CD14-positive monocyte (primary cell): ENCODE data around the gene ESRP2. TPM values are rescaled to one million over a fixed set of nuclear protein-coding genes. Genes with fewer than 3 reads are reported as not detected.

Experiments used
- DNase-seq, 3 donors: peaks; one replicate each; pipeline ENCODE4 v3.0.0-alpha.2; 2011 to 2022
- H2AFZ ChIP-seq: 2 replicates; pipeline ENCODE4 v1.6.0; 2012; ENCODE audit warnings: mild to moderate bottlenecking, low read depth, low read length, inconsistent platforms; ENCODE audit not compliant: insufficient read depth, poor library complexity, severe bottlenecking
- H3K27ac ChIP-seq, 2 donors: 1 replicate in 1 of 2; 2 replicates in 1 of 2; pipeline ENCODE4 v1.5.1; 2012 to 2013; ENCODE audit warnings: low read length in 2 of 2, control low read depth in 1 of 2, inconsistent platforms in 1 of 2, low read depth in 1 of 2, mild to moderate bottlenecking in 1 of 2
- H3K27me3 ChIP-seq, 2 donors: one replicate each; pipeline versions ENCODE4 v1.6.0 to v1.6.1; 2011 to 2013; ENCODE audit warnings: low read length in 2 of 2; ENCODE audit not compliant: control insufficient read depth in 2 of 2, insufficient read depth in 2 of 2
- H3K36me3 ChIP-seq, 2 donors: replicated peaks in 1 of 2; 1 replicate in 1 of 2; 2 replicates in 1 of 2; pipeline versions ENCODE4 v1.5.1 to v1.6.1; 2012 to 2013; ENCODE audit warnings: low read length in 2 of 2, control low read depth in 1 of 2, inconsistent platforms in 1 of 2, mild to moderate bottlenecking in 1 of 2; ENCODE audit not compliant: insufficient read depth in 2 of 2, control insufficient read depth in 1 of 2
- H3K4me1 ChIP-seq, 2 donors: 1 replicate in 1 of 2; 2 replicates in 1 of 2; pipeline versions ENCODE4 v1.5.1 to v1.6.1; 2012 to 2013; ENCODE audit warnings: low read length in 2 of 2, control low read depth in 1 of 2, inconsistent platforms in 1 of 2, mild to moderate bottlenecking in 1 of 2, moderate library complexity in 1 of 2; ENCODE audit not compliant: insufficient read depth in 2 of 2, control insufficient read depth in 1 of 2
- H3K4me2 ChIP-seq: replicated peaks from 2 replicates; pipeline ENCODE3; 2012; ENCODE audit warnings: low read length, moderate library complexity, mild to moderate bottlenecking; ENCODE audit not compliant: poor library complexity, severe bottlenecking; ENCODE audit errors: extremely low read depth
- H3K4me3 ChIP-seq, 3 experiments: fragments of 200-600 bp in 1 of 3; sonication (generic) in 1 of 3; replicated peaks in 1 of 3; 1 replicate in 2 of 3; 2 replicates in 1 of 3; pipeline ENCODE4 v1.5.1; 2011 to 2013; ENCODE audit warnings: low read length in 3 of 3, mild to moderate bottlenecking in 3 of 3, control low read depth in 2 of 3, low read depth in 2 of 3, inconsistent platforms in 1 of 3, moderate library complexity in 1 of 3
- H3K79me2 ChIP-seq: 2 replicates; pipeline ENCODE4 v1.6.0; 2012; ENCODE audit warnings: mild to moderate bottlenecking, control low read depth, inconsistent platforms, low read length, moderate library complexity; ENCODE audit not compliant: insufficient read depth
- H3K9ac ChIP-seq: 2 replicates; pipeline ENCODE4 v1.6.0; 2017; ENCODE audit warnings: low read length, mild to moderate bottlenecking; ENCODE audit not compliant: insufficient read depth, poor library complexity, severe bottlenecking
- H3K9me3 ChIP-seq, 2 donors: replicated peaks in 1 of 2; 1 replicate in 1 of 2; 2 replicates in 1 of 2; pipeline versions ENCODE4 v1.5.1 to v1.6.1; 2012 to 2013; ENCODE audit warnings: low read length in 2 of 2, control low read depth in 1 of 2; ENCODE audit not compliant: control insufficient read depth in 1 of 2, insufficient read depth in 1 of 2
- H4K20me1 ChIP-seq: 2 replicates; pipeline ENCODE4 v1.6.0; 2012; ENCODE audit warnings: mild to moderate bottlenecking, low read length, control low read depth, moderate library complexity; ENCODE audit not compliant: insufficient read depth
- H3K27ac Mint-ChIP-seq, 7 donors: one replicate each; pipeline ENCODE4 v1.8.0; 2020; ENCODE audit warnings: mild to moderate bottlenecking in 7 of 7, mixed read lengths in 7 of 7, moderate library complexity in 6 of 7, inconsistent platforms in 2 of 7
- H3K27me3 Mint-ChIP-seq, 3 donors: one replicate each; pipeline ENCODE4 v1.8.0; 2021 to 2022; ENCODE audit warnings: low read depth in 3 of 3, mild to moderate bottlenecking in 3 of 3, mixed read lengths in 3 of 3, moderate library complexity in 3 of 3, inconsistent platforms in 1 of 3
- H3K36me3 Mint-ChIP-seq, 2 donors: one replicate each; pipeline ENCODE4 v1.8.0; 2020; ENCODE audit warnings: mixed read lengths in 2 of 2, inconsistent platforms in 1 of 2, mild to moderate bottlenecking in 1 of 2
- H3K4me1 Mint-ChIP-seq: one replicate; pipeline ENCODE4 v1.8.0; 2020; ENCODE audit warnings: mild to moderate bottlenecking, mixed read lengths
- H3K4me3 Mint-ChIP-seq, 2 donors: one replicate each; pipeline ENCODE4 v1.8.0; 2020; ENCODE audit warnings: mild to moderate bottlenecking in 2 of 2, mixed read lengths in 2 of 2, moderate library complexity in 1 of 2
- H3K9me3 Mint-ChIP-seq, 7 donors: one replicate each; pipeline ENCODE4 v1.8.0; 2020 to 2022; ENCODE audit warnings: mixed read lengths in 7 of 7, mild to moderate bottlenecking in 6 of 7, moderate library complexity in 6 of 7, inconsistent platforms in 2 of 7
- CTCF ChIP-seq: fragments of 200-600 bp; IDR thresholded peaks from one replicate; pipeline ENCODE4 v1.8.0; 2022; ENCODE audit warnings: antibody characterized with exemption, mild to moderate bottlenecking
- WGBS: methylation state at CpG from one replicate; pipeline ENCODE4 v1.1.5; 2013; ENCODE audit warnings: missing lambda C conversion rate; ENCODE audit not compliant: insufficient coverage; 5-methylcytosine and 5-hydroxymethylcytosine counted together
- intact Hi-C, 2 donors: fragments of 100-400 bp; cut with micrococcal nuclease; formaldehyde crosslinking; loops; one replicate each; pipeline versions ENCODE4 v1.15.0 to v1.15.1; 2023
- polyA plus RNA-seq, 3 donors: library from polyadenylated mRNA; depleted of rRNA in 1 of 3; unstranded in 2 of 3; stranded (reverse) in 1 of 3; fragments of 300-500 nt in 2 of 3; fragments of >200 nt in 1 of 3; fragmentation: Illumina TruSeq in 2 of 3; gene quantifications; 1 replicate in 2 of 3; 2 replicates in 1 of 3; pipeline ENCODE4 v1.2.3, GENCODE V29; 2012 to 2021

The ESRP2 gene
- polyA plus RNA-seq, 3 donors = not detected

GRCh38 chr16:68257251-68257905, 21.5 kb upstream of the ESRP2 start:
- peaks cover 0 to 2% (median 0%) of the 10 kb centered on the region in 3 donors for H3K27me3 Mint-ChIP-seq
- H3K4me2 ChIP-seq = peak overlapping the region; percentile 60
- peak overlapping the region in 1 of 3 experiments; percentile 41 for H3K4me3 ChIP-seq
- no peak for DNase-seq
- WGBS = 11% methylated on average over 5 of the region's 6 CpGs
- H4K20me1 ChIP-seq = peaks cover 21% of the 10 kb centered on the region
- no peaks in the 10 kb centered on the region for H3K9me3 ChIP-seq
- peaks cover 50 to 73% of the 10 kb centered on the region in 2 donors for H3K36me3 Mint-ChIP-seq
- H3K4me1 ChIP-seq = peaks cover 21 to 22% of the 10 kb centered on the region in 2 donors
- H3K27ac ChIP-seq = peak overlapping the region; percentile 71 to 81
- peak overlapping the region; percentile 49 for H3K9ac ChIP-seq
- intact Hi-C loops = no loop called here
- no peaks in the 10 kb centered on the region for H3K9me3 Mint-ChIP-seq
- H3K27me3 ChIP-seq = no peaks in the 10 kb centered on the region
- peak overlapping the region; percentile 6 to 83 for H3K4me3 Mint-ChIP-seq
- peak overlapping the region; percentile 72 to 96 (median 93) for H3K27ac Mint-ChIP-seq
- TF ChIP-seq CTCF = no peak
- H3K79me2 ChIP-seq = no peaks in the 10 kb centered on the region
- peaks cover 25% of the 10 kb centered on the region for H3K4me1 Mint-ChIP-seq
- peaks cover 53 to 68% of the 10 kb centered on the region in 2 donors for H3K36me3 ChIP-seq
- peak overlapping the region; percentile 67 for H2AFZ ChIP-seq

- Histone ChIP-seq H3K4me3 (no peak overlapping the region), H3K9me3 (no peaks in the 10 kb centered on the region), H3K36me3 (peaks cover 64 to 81% of the 10 kb centered on the region in 2 donors), H3K4me2 (no peak overlapping the region), H3K79me2 (no peaks in the 10 kb centered on the region), H3K4me1 (peaks cover 21 to 22% of the 10 kb centered on the region in 2 donors), H4K20me1 (peaks cover 18% of the 10 kb centered on the region), H3K27ac (no peak overlapping the region), H3K9ac (no peak overlapping the region), H3K27me3 (no peaks in the 10 kb centered on the region), H2AFZ (no peak overlapping the region)
- WGBS = 98% methylated on average over 18 of the region's 18 CpGs
- Mint-ChIP-seq H3K27me3 (peaks cover 0 to 2% (median 0%) of the 10 kb centered on the region in 3 donors), H3K4me1 (peaks cover 23% of the 10 kb centered on the region), H3K4me3 (no peak overlapping the region), H3K36me3 (peaks cover 66 to 86% of the 10 kb centered on the region in 2 donors), H3K27ac (peak overlapping the region in 2 of 7 donors; percentile 26 to 33), H3K9me3 (no peaks in the 10 kb centered on the region)
- no peak for DNase-seq
- no peak for TF ChIP-seq CTCF
- intact Hi-C loops = no loop called here
Observed at GRCh38 chr16:68255712-68256111, 19.8 kb upstream of the ESRP2 start.
